HG02798 (cell line): ENCODE data around the gene TUT4.
A peak's percentile ranks its signal among the peaks of the same experiment; 100 is the strongest.

Experiments
- ATAC-seq: cut with Tn5 transposase; IDR thresholded peaks from one replicate; pipeline ENCODE4 v1.9.1; 2021; ENCODE audit warnings: mild to moderate bottlenecking; ENCODE audit not compliant: unreplicated experiment, poor library complexity

TUT4 gene, protein sequence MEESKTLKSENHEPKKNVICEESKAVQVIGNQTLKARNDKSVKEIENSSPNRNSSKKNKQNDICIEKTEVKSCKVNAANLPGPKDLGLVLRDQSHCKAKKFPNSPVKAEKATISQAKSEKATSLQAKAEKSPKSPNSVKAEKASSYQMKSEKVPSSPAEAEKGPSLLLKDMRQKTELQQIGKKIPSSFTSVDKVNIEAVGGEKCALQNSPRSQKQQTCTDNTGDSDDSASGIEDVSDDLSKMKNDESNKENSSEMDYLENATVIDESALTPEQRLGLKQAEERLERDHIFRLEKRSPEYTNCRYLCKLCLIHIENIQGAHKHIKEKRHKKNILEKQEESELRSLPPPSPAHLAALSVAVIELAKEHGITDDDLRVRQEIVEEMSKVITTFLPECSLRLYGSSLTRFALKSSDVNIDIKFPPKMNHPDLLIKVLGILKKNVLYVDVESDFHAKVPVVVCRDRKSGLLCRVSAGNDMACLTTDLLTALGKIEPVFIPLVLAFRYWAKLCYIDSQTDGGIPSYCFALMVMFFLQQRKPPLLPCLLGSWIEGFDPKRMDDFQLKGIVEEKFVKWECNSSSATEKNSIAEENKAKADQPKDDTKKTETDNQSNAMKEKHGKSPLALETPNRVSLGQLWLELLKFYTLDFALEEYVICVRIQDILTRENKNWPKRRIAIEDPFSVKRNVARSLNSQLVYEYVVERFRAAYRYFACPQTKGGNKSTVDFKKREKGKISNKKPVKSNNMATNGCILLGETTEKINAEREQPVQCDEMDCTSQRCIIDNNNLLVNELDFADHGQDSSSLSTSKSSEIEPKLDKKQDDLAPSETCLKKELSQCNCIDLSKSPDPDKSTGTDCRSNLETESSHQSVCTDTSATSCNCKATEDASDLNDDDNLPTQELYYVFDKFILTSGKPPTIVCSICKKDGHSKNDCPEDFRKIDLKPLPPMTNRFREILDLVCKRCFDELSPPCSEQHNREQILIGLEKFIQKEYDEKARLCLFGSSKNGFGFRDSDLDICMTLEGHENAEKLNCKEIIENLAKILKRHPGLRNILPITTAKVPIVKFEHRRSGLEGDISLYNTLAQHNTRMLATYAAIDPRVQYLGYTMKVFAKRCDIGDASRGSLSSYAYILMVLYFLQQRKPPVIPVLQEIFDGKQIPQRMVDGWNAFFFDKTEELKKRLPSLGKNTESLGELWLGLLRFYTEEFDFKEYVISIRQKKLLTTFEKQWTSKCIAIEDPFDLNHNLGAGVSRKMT (N-terminal part only)

DNA sequence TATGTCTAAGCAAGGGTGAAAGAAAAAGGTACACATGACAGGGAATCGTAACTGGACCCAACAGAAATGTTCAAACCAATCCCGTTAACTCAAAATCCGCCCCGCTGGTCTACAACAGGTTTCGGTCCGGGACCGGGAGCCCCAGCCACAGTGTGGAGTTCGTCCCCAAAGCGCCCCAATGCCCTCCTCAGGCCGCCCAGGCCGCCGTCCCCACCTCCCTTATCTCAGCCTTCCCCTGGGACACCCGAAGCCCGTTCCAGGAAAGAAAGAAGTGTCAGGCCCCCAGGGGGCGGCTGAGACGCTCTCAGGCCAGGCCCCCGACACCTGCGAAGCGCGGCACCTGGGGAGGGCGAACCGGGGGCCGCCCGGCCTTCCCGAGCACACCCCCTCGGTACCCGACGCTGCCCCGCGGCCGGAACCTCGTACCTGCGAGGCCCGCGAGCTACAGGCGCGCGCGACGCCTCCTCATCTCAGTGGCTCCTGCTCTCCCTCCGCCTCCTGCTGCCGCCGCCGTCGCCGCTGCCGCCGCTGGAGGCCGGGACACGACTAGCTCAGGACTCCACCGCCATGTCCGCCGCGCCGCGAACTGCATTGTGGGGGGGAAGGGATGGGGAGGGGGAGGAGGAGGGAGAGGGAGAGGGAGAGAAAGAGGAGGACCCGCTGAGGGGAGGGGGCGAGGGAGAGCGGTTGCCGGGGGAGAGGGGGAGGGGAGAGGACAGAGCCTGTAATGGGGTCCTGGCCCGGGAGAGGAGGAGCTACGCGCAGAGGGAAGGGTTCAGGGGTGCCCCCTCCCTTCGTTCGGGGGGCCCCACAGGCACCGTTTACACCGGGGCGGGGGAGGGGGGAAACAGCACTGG lies at the start of gene TUT4:
TUT4 (minus strand) TSS at position 588 of the 857 bp plus-strand sequence. CDS start 26,812 bp downstream, outside the sequence.
- ATAC-seq = peak; percentile 40

DNA sequence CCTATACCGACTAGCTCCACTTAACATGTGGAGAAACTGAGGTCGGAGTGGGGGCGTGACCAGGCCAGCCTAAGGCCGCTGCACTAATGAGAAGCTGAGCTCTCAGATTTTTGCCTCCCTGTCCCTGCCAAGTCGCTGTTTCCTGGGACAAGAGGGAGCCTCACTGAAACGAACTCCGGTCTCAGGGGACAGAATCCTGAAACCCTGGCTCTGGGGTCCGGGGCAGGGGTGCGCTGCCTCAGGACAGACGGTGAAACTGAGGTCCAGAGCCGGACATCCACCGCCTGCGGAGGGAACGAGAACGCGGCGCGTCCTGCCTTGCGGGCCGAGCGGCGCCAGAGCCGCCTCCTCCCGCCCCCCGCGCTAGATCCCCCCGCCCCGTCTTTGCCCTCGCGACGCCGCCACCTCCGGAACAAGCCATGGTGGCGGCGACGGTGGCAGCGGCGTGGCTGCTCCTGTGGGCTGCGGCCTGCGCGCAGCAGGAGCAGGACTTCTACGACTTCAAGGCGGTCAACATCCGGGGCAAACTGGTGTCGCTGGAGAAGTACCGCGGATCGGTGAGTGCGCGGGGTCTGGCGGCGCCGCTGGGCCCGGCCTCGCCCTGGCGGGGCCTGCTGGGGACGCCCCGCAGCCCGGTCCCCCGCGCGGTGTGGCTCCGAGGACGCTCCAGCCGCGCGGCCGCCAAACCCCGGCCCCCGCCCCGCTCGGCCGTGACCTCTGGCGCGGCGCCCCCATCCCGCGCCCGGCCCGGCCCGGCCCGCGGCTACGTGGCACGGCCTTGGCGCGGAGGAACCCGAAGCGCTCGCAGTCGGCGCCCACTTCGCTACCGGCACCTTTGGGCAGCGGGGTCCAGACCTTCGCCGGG lies 49.3 kb upstream of the TUT4 start, which contains the start of gene GPX7:
GPX7 (plus strand) TSS at position 381 of the 865 bp plus-strand sequence; CDS start at position 420, 39 bp downstream.
- ATAC-seq = peak; percentile 38

DNA sequence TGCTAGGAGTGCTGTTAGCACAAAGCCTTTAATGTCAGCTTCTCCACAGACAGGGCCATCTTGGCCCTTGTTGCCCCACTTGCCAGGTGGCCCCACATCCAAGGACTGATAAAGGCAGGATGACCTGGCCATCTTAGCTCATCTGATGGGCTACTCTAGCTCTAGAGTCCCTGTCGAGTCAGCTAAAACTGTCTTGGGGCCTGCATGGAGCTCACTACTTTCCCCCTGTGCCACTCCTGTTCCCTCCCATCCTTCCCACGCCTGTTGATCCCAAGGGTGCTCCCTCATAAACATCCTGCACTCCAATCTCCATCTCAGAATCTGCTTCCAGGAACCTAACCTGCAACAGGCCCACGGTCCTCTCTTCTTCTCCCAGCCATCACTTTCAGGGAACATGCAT lies 48.6 kb upstream of the TUT4 start:
- ATAC-seq = no peak

DNA sequence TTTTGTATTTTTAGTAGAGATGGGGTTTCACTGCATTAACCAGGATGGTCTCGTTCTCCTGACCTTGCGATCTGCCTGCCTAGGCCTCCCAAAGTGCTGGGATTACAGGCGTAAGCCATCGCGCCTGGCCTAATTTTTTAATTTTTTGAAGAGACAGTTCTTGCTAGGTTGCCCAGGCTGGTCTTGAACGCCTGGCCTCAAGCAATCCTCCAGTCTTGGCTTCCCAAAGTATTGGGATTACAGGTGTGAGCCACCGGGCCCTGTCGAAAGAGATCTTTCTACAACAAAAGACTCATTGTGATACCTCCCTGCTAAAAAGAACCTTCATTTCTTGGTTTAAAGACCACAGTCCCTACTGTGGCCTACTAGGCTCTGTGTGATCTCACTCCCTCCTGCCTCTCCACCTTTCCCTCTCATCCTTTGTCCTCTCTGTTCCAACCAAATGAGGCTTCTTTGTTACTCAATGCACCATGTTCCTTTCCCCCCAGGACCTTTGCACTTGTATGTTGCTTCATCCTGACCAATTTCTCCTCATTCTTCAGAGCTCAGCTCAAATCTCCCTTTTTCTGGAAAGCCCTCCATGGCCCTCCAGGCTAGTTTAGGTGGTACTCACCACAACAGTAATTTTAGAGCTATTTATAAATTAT lies 47.8 kb upstream of the TUT4 start:
- ATAC-seq = no peak

DNA sequence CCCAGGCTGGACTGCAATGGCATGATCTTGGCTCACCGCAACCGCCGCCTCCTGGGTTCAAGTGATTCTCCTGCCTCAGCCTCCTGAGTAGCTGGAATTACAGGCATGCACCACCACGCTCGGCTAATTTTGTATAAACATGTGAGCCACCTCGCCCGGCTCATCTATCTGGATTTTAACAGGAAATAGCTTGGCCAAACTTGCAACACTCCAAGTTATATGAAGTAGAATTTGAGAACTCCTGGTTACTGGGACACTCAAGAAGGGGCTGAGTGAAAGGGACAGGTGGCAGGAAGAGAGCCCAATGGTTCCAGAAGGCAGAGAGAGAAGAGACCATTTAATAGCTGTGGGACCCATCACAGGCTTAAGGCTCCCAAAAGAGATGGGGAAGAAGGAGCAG lies 46.3 kb upstream of the TUT4 start:
- no peak for ATAC-seq

DNA sequence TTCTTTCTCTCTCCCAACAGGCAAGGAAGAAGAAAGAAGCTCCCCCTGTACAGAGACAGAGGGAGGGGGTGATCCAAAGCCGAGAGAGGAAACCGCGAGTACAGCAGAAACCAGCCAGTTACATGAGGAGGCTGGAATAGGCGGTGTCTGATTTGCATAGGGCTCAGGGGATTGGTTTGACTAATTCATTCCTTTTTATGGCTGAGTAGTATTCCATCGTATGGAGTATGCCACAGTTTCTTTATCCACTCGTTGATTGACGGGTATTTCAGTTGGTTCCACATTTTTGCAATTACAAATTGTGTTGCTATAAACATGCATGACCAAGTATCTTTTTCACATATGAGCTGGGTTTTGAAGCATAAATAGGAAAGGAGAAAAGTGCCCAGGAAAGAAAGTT lies 45.8 kb upstream of the TUT4 start:
- ATAC-seq = no peak

DNA sequence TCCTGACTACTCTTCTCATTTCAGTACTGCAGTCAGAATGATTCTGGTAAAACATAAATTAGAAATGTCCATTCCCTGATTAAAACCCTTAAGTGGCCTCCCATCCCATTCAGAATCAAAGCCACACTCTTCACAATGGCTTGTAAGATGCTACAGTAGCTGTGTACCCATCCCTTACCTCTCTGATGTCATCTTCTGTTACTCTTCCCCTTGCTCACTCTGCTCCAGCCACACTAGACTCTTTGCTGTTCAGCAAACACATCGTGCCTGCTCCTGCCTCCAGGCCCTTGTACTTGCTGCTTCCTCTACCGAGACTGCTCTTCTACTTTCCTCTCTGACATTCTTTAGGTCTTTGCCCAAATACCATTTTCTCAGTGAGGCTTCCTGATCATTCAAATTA lies 45.0 kb upstream of the TUT4 start:
- no peak for ATAC-seq

DNA sequence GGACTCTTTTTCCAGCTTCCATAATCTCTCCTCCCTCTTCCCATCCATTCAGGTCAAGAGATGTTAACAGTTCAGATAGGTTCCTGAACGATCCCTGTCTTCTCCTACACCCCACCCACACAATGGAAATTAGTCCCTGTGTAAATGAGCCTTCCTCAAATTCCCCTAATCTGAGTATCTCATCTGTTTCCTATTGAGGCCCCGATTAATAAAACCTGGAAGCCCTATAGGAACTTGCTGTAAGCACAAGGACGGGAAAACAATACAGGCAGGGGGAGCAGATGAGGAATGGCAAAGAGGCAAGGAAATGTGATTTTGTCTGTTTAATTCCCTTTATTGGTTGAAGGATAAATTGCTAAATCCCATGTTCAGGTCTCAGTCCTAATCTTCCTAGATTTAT lies 42.2 kb upstream of the TUT4 start:
- ATAC-seq = no peak

DNA sequence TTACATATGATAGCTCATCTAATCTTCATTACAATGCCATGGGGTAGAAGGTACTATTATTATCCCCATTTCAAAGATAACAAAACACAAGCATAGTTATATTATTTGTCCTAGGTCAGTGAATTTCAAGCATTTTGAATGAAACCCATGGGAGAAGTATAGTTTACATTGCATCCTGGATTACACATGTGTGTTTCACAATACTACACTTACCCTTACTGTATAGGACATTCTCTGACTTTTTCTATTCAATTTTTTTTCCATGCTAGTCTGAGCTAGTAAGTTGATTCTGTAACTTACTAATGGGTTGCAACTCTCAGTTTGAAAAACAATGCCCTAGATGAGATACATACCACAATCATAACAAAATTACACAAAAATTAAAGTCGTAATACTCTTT lies 40.6 kb upstream of the TUT4 start:
- ATAC-seq = no peak

DNA sequence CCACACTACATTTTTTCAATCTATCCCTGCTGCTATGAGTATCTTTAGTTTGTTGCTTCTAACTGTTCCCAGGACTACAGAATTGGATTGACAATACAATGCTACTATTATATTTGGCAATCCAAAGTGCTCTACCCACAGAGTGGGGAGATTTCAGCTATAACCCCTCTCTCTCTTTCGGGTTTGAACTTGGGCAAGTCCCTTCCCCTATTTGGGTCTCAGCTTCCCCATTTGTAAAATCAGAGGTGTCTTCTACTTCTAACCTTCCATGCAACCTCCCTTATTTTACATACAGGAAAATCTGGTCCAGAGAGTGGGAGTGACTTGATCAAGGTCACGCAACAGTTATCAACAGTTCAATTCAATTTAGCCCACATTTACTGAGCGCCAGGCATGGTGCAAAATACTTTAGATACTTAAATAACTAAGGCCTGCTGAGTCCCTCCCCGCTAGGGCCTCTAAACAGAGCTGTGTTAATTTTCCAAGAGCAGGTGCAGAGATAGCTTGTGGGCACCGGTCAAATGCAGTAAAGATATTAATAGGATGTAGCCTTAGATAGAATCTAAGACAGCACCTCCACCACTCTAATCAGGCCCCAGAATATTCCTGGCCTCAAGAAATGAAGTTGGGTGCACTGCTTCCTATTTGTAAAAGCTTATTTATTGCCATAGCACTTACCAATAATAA lies 39.9 kb upstream of the TUT4 start:
- ATAC-seq = no peak

DNA sequence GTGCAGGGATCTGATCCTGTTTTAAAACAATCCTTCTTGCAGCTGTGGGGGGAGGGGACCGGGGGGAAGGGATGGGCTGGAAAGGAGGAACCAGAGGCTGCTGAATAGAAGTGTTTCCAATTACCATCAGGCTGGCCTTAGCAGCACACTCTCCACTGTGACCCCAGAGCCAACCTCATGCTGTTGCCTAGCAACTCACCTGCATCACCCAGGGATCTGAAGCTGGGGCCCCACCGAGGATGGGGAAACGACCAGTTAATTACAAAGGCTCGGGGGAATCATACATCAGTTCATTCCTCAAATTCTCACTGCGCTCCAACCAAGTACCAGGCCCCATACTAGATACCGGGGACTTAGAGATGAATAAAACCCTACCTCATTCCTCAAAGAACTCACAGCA lies 37.4 kb upstream of the TUT4 start:
- no peak for ATAC-seq

DNA sequence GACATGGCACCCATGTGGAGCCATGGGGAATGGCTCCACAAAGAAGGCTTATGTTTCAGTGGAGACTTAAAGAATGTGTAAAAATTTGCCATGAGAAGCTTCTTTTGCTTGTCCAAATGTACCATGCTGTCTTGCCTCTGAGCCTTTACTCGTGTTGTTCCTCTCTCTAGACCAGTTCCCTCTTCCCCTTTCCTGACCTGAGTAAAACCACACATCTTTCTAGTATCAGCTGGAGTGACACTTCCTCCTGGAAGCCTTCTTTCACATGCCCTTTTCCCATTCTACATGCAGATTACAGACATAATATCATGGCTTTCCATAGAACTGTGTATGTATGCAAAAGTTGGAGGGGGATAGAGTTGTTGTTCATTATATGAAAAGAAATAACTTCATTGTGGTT lies 35.6 kb upstream of the TUT4 start:
- ATAC-seq = no peak

DNA sequence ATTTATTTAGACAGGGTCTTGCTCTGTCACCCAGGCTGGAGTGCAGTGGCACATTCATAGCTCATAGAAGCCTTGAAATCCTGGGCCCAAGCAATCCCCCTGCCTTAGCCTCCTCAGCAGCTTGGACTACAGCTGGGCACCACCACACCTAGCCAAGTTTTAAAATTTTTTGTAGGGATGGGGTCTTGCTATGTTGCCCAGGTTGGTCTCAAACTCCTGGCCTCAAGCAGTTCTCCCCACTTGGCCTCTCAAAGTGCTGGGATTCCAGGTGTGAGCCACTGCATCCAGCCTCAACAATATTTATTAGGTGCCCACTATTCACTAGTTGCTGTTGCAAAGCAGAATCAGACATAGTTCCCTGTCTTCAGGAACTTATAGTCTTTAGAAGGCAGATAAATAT lies 35.1 kb upstream of the TUT4 start:
- no peak for ATAC-seq

DNA sequence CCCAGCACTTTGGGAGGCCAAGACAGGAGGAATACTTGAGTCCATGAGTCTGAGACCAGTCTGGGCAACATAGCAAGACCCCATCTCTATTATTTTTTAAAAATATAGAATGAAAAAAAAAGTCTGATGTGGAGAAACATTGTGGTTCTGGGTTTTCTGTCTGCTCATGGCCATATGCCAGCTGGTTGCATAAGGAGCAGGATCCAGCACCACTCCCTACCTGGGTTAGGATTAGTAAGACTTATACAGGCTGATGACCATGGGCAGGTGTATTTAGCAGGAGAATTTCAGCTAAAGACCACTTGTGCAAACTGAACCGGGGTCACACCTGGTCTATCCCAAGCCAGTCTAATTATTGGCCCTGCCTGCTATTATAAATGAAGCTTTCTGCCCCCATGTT lies 32.6 kb upstream of the TUT4 start:
- ATAC-seq = no peak

DNA sequence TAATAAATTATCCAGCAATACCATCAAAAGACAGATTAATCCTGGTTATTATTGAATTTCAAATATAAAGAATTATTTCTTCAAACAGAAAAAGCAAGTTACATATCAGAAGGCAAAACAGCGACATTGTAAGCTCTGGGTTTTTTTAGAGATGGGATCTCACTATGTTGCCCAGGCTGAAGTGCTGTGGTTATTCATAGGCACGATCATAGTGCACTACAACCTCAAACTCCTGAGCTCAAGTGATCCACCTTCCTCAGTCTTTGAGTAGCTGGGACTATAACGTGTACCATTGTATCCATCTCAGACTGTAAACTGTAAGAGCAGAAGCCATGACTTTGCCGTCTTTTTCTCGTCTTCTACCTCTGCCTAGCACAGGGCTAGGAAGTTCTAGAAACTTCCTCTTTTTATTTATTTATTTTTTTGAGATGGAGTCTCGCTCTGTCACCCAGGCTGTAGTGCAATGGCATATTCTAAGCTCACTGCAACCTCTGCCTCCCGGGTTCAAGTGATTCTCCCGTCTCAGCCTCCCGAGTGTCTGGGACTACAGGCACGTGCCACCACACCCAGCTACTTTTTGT lies 29.3 kb upstream of the TUT4 start:
- ATAC-seq = no peak

DNA sequence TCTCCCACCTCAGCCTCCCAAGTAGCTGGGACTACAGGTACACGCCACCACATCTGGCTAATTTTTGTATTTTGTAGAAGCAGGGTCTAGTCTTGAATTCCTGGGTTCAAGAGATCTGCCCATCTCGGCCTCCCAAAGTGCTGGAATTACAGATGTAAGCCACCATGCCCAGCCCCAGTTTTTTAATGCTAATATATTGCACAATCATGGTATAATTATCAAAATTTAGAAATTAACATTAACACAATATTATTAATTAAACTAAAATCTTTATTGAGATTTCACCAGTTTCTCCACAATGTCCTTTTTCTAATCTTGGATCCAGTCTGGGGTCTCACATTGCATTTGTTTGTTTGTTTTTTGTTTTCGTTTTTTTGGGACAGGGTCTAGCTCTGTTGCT lies 27.4 kb upstream of the TUT4 start:
- ATAC-seq = no peak

DNA sequence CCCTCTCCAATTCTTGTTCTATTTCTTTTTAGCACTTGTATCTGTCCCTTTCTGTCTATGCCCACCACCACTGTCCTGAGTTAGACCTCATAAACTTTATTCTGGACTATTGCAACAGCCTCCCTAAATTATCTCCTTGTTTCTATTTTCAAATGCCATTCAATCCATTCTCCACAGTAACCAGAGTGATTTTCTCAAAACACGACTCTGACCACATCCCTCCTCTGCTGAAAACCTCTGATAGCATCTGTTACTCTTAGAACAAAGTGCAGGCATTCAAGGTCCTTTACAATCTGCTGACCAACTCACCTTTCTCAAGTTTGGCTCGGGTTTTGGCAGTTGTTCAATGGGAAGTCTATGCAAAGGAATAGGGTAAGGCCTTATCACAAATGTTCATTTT lies 26.5 kb upstream of the TUT4 start:
- ATAC-seq = no peak
